GM18873 (cell line): ENCODE data around the gene IRF6.

Experiments
- ATAC-seq: cut with Tn5 transposase; IDR thresholded peaks from one replicate; pipeline ENCODE4 v1.9.1; 2021; ENCODE audit warnings: mild to moderate bottlenecking, moderate library complexity, moderate number of reproducible peaks; ENCODE audit not compliant: unreplicated experiment, low FRiP score

IRF6 gene

DNA sequence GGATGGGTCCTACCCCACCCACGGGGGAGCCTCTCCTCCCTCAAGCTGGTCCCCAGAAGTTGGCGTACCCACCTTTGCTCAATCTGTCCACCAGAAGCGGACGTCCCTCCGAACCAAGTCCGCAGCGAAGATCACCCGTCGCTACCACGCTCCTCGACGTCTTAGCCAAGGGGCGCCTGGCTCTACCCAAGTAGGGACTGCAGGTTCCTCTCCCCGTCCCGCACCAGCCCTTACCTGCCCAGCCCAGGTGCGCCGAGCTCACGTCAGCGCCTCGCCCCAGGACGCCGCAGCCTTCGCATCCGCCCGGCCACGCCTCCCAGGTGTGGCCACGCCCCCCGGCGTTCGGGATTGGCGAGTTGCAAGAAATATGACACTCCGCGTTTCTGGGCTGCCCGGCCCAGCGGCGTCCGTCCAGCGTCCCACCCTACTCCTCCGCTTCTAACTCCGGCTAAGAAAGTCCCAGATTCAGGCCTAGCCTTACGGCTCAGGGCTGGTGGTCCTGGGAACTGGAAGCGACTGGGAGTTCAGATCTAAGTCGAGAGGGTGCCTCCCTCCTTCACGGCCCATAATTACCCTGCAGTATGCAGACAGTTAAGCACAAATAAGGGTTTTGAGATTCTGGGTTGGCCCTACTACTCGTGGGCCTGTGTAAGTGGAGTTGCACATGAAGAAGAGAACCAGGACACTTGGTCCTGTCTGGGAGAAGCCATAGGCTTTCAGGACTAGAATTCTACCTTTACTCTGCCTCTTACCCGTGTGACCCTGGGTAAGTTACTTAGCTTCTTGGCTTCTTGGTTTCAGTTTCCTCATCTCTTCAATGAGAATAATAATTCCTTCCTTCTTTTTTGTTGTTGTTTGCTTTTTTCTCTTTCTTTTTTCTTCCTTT, at the start of gene IRF6:
Gene IRF6, minus strand, starts transcription at position 268 of the 886 bp plus-strand sequence. CDS start 4,729 bp downstream, outside the sequence.
- ATAC-seq = peak; percentile 60

DNA sequence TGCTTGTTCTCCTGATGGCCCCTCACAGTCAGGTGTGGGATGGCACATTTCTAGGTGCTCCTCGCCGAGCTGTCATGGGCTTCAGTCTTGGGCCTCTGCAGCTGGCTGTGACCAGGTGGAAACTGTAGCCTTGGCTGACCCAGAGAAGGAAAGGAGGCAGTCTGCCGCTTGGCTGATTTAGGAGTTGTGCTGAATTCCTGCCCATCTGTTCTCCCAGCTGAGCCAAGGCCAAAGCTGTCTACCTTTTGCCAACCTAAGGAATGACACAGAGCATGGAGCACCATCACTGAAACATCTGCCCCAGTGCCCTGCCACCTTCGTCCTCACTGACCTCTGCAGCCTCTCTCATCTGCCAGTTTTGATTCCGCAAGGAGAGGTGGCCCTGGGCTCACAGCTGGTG, 49.7 kb upstream of the IRF6 start:
- ATAC-seq = no peak

DNA sequence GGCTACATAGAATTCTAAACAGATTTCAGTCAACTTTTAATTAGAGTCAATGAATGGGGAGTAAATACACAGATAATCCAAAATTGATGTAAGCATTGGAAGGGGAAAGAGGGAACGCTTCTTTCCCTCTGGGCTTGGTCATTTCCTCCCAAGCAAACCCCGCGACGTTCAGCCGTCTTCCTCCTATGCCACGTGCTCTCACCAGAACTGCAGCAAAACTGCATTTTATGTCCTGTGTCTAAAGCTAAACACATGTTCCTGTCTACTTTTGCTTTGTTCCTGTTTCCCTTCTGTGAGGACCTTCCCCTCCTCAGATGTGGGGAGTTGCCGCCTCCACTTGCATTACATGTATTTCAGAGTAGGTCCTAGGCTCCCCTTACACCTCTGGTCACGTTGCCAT, 49.1 kb upstream of the IRF6 start:
- no peak for ATAC-seq

DNA sequence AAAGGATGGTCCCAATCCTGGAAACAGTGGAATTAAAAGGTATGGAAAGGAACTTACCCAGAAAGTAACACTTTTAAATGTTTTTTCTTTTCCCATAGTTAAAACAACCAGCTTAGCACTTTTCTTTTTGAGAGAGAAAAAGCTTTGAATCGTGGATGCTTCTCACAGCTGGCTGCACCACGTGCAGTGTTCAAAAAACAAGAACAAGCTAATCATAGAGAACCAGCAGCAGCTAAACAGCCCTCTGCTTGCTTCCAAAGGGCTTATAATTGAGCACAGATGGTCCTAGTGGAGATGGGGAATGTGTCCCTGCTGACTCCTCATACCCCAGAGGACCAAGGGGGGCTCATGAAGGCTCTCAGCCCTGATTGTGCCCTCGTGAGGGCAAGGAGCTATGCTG, 48.3 kb upstream of the IRF6 start:
- no peak for ATAC-seq

DNA sequence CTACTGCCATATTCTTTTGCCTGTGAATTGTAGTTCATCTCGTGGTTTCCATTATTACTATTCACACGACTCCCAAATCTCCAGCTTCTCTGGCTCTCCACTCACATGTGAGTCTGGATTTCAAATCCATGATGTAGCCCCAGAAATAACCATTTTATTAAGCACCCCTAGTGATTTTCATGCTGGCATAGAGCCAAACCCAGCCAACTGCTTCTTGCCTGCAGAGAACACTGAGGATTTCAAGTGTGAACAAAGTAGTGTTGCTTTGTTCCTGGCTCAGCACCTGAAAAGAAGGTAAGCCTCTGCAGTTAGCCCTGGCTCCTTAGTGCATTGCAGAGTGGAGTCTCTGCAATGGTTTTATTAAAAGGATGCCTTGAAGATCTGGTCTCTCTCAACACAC, 47.7 kb upstream of the IRF6 start:
- no peak for ATAC-seq

DNA sequence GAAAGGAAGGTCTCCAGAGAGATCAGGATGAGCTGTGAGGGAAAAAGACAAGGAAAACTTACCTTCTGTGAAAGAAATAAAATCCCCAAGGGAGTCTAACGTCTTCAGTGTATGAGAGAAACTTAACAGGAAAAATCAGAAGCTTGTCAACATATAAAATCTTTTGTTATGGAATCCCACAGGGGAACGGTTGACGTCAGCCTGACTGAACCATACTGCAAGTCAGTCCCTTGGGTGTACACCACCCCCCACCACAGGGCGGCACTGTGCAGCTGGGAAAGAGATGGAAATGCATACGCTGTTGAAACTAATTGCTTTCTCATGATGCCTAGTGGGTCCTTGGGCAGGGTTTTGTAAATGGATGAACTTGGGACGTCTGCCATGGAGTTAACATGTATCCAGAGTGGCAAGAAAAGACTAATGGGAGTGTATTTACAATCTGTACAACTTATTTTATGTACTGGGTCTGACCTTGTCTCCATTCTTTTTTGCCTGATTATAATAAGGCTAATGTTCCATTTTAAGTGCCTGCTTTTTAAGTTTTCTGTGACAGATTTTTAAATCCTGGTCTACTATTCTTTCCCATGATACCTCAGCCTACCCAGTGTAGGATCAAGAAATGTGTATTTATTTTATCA, 44.5 kb upstream of the IRF6 start:
- ATAC-seq = no peak

DNA sequence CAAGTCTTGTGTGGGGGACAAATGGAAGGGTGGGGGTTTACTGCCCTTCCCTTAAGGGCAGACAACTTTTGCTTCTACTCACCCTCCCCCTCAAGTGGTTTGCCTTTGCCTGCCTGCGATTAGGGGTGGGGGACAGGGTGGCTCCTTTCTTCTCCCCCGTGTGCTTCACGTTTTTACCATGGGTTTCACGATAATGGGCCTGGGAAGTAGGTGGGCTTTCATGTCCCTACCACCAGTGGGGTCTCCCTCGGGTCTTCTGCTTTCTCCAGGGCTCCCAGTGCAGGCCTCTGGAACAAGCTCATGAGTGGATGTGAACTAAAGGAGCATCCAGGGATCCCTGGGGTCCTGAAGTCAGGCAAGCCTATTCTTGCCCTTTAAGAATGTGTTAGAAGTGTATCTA, 43.4 kb upstream of the IRF6 start:
- no peak for ATAC-seq

DNA sequence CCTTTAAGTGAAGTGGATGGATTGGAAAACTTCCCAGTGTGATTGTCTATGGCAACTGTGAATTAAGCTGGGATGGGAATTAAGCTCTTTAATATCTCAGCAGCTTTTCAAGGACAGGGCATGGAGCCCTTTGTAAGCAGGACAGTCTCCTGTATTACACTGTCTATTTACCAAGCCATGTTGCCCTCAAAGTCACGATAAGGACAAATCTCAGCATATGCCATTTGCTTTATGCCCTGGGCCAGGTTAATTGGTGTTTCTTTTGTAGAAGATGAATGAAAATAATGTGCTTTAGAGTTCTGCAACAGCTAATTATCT, 39.4 kb upstream of the IRF6 start:
- ATAC-seq = no peak

DNA sequence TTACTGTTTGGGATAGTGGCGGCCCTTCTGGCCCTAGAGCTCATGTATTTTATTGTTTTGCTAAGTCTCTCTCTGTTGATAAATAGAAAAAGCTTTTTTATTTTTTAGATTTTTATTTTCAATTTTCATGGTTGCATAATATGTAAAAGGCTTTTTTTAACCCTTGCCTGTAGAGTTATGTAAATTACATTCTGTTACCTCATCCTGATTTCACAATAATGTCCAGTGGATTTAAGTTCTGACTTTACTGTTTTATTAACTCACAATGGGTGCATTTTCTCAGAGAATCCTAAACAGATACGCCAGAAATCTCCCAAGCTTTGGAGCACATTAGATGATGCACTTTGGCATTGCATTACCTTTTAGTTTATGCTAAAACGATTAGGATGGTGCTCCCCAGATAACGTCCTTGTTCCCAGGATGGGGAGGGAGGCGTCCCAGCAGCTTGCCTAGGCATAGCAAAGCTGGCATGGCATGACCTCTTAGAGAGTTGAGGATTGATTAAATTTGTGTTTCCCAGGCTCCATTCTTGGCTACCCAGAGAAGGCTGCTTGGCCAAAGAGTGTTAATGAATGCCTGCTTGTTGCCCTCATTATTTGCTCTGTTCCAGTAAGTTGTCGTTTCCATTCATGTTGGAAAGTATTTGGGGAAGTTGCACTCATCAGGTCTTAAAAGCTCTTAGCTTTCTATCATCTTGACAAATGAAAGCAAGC, 38.9 kb upstream of the IRF6 start:
- no peak for ATAC-seq

DNA sequence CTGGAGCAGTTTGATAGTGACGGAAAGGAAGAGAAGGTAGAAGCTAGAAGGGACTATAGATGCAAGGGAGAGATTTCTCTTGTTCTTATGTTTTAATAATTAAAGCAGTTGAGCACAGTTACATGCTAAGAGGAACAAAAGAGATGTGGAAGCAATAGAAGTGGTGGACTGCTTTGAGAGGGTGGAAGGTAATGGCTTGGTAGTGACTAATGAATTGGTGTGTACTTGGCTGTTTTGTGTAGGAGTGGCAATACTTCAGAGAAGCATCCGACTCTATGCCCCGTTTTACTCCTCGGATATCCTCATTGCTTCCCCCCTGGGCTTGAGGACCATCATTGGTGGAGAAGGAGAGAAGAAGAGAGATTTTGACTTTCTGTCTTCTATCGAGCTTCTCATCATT, 34.7 kb upstream of the IRF6 start:
- no peak for ATAC-seq

DNA sequence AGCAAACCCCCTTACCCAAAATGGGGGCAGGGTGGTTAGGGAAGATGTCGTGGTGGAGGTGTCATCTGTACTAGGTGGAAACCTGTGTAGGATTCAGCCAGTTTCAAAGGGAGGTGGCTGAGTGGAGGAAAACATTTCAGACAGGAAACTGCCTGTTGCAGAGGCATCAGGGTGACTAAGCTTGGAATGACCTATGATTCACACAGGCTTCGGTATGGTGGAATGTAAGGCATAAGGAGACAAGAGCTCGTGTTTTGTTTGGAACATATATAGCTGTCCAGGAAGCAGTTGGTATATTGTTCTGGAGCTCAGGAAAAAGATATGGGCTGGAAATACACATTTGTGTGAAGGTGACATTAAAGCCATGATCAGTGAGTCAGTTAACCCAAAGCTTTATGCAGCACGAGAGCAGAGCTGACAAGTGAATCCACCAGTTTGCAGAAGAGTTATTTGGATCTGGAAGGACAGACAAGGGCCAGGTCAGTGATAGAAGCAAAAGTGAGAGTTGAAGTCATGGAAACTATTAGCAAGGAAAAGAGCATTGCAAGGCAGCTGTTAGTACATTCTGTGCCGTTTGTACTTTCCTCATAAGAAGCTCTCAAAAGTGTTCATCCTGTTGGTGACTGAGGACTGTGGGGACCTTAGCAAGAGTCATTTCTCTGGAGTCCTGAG, 34.1 kb upstream of the IRF6 start:
- ATAC-seq = no peak

DNA sequence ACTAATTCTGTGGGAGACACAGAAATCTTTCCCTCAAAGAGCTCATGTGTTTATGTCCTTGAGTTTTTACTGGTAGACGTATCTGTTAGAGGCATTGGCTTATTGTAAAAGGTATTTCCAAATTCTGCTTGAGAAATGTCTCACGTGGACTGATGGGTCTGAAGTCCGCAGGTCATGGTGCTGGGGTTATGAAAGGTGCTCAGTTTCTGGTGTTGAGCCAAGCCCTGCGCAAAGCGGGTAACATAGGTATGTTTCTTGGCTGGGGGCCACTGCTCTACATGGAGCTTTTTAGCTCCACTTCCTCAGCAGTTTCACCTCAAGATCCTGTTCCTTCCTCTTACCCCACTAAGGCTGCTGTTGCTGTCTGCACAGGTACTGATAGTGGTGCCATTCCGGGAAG, 32.6 kb upstream of the IRF6 start:
- ATAC-seq = no peak

DNA sequence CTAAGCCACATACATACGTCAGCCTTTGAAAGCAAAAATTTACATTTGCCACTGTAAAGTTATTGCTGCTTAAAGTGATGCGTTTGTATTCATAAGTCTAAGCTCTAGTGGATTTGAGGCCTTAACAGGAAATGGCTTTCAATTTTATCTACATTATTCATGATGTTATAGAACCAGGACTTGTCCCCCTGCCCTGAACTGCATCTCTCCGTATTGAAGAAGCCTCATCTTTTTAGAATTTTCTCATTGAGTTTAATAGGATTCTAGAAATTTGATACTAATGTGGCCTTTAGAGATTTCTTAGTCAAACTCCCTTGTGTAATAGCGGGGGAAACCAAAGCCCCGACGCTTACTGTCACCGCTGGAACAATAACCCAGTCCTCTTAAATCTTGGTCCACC, 31.7 kb upstream of the IRF6 start:
- no peak for ATAC-seq

DNA sequence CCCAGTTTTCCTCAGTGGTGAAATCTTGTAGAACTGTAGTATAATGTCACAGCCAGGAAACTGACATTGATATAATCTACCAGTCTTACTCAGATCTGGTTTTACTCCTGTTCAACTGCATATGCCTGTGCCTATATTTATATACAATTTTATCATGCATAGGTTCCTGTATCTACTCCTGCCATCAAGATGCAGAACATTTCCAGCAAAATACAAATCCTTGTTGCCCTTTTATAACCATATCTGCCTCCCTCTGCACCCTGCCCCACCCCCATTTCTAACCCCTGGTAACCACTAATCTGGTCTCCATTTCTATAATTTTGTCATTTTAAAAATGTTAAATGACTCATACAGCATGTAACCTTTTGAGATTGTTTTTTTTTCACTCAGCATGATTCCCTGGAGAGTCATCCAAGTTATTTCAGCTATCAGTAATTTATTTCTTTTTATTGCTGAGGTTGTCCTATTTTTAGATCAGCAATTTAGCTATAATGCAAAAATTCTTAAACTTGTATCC, 29.9 kb upstream of the IRF6 start:
- ATAC-seq = no peak

DNA sequence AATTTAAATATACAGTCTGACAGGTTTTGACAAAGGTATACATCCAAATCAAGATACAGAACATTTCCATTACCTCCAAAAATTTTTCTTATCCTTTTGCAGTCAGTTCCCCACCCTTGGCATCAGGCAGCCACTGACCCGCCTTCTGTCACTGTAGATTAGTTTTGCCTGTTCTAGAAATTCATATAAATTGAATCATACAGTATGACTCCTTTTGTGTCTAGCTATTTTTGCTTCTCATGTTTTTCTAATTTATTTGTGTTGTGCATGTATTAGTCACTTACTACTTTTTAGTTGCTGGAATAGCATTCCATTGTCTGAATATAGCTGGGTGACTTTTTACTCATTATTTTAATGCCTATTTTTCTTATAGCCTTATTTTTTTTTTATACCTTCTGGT, 25.7 kb upstream of the IRF6 start:
- ATAC-seq = no peak

DNA sequence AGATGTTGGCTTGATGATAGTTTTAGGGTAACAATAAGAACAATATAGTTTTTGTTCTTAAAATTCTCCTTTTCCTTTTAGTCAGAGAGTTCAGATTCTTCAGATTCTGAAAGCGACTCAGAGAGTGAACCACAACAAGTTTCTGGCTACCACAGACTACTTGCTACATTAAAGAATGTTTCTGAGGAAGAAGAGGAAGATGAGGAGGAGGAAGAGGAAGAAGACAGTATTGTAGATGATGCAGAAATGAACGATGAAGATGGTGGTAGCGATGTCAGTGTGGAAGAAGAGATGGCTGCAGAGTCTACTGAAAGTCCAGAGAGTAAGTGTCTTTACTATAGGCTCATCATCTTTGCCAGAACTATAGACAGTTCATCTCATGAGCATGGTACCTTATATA, 24.8 kb upstream of the IRF6 start:
- ATAC-seq = no peak

DNA sequence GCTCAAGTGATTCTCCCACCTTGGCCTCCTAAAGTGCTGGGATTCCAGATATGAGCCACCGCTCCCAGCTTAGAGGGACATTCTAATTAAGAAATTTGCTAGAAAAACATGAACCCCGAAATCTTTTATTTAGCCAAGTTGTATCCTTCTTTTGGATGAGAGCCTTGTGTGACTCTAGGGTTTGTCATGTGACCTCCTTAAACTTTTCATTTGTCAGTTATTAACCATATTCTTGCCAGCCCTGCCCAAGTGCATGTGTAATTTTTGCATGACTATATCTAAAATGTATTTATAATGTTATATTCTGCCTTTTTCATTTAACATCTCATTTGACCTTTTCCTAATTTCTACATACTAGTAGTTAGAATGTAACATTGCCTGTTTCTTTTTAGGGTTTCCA, 23.8 kb upstream of the IRF6 start:
- ATAC-seq = no peak

DNA sequence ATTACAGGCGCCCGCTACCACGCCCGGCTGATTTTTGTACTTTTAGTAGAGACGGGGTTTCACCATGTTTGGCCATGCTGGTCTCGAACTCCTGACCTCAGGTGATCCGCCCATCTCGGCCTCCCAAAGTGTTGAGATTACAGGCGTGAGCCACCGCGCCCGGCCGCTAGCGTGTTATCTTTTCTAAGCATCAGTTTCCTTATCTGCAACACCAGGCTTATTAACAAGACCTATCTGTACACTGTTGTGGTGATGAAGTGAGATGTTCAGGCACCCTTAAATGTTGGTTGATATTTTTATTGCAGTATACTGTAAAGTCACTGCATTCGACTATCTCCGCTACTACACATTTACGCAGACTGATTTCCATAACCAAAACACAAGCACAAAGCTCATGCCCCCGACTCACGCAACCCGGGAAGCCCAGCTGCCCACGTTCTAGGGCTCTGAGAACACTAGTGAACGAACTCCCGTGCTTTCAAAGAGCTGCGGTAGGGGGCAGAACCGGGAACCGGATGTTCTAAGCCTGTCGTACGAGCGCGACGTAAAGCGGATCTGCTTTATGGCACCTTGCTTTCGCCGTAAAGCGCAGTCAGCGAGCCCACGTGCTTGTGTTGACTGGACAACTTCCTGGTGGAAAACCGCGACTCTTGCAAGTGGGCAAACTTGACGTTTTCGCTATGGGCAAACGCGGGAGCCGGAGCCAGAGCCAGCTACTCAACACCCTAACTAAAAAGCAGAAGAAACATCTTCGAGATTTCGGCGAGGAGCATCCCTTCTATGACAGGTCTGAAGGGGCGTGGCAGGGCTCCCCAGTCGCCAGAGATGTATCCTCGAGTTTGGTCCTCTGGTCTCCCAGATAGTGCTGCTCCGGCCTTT, 21.7 kb upstream of the IRF6 start, which contains the start of gene UTP25:
Gene UTP25, plus strand, starts transcription at position 589 of the 879 bp plus-strand sequence. Its CDS starts 92 bp downstream, at position 681.
- peak; percentile 90 for ATAC-seq

DNA sequence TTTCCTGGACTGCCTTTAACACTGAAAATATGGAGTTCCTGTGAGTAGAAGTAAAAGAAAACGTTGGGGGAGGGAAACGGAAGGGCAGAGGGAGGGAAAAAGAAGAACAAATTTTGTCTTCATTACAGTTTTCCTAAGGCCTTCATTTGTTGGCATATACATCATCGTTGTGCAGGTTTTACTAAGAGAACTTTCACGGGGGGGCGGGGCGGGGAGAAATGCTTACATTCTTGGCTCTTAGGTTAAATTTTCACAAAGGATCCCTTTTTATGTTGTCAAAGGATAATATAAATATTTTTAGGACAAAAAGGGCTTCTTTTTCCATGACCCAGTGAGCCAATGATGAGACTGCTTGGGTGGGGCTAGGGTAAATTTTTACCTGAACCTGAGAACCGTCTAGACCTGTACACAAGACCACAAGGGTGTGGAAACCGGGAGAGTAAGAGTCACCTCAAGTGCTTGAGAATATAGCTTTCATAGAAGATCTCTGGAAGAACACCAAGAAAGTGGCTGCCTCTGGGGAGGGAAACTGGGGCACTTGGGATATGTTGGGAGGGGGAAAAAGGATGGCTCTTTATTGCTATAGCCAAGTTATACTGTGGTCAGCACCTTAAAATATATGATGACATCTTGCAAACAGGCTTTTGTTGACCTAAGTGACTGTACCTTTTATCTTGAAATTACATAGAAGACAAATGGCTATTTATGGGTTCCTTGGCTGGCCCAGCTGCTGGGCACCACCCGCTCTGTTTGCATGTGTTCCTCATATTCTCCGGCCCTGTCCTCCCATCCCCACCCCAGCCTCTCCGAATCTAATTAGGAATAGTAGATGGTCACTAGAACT, 19.9 kb upstream of the IRF6 start:
- no peak for ATAC-seq
